ENCODE results near the gene PRDM16.

GRCh38 chr1:3243304-3243703 lies 174.3 kb downstream of the PRDM16 start:
- TF ChIP-seq CTCF (IDR thresholded peaks at IDR 0.05) (no peak), POLR2A (IDR thresholded peaks at IDR 0.05) (no peak)

All from uterus (tissue), 2 donors.